Upper lobe of right lung (tissue), 1 donor: ENCODE measurements around the gene APBB2. TPM values are rescaled to one million over a fixed set of nuclear protein-coding genes. Genes with fewer than 3 reads are reported as not detected.

ENCODE experiments used
- ATAC-seq: fragments of 200-7000 bp; cut with Tn5 transposase; one replicate; pipeline ENCODE4 v1.9.1; 2020; ENCODE audit warnings: mild to moderate bottlenecking, moderate library complexity
- DNase-seq: peaks from one replicate; pipeline ENCODE4 v3.0.0-alpha.2; 2020
- H3K27ac ChIP-seq: fragments of 200-600 bp; one replicate; pipeline ENCODE4 v1.8.0; 2022
- H3K27me3 ChIP-seq: fragments of 200-600 bp; one replicate; pipeline ENCODE4 v1.8.0; 2022; ENCODE audit warnings: mild to moderate bottlenecking
- H3K36me3 ChIP-seq: fragments of 200-600 bp; one replicate; pipeline ENCODE4 v1.8.0; 2022
- H3K4me1 ChIP-seq: fragments of 200-600 bp; one replicate; pipeline ENCODE4 v1.8.0; 2022
- H3K4me3 ChIP-seq: fragments of 200-600 bp; one replicate; pipeline ENCODE4 v1.8.0; 2022; ENCODE audit warnings: mild to moderate bottlenecking
- H3K9me3 ChIP-seq: fragments of 200-600 bp; one replicate; pipeline ENCODE4 v1.8.0; 2022
- intact Hi-C: fragments of 100-400 bp; cut with DNase I; formaldehyde crosslinking; loops from one replicate; pipeline ENCODE4 v1.11.0; 2022
- total RNA-seq: library from RNA; stranded (reverse); fragmentation: NEBNext Ultra II Directional; extraction: Animal tissue kit (Norgen Biotek cat#: 25700); gene quantifications from one replicate; pipeline ENCODE4 v1.2.1, GENCODE V29; 2021
- TF ChIP-seq, protein P1 (sequence below): fragments of 200-600 bp; IDR thresholded peaks from one replicate; pipeline ENCODE4 v1.8.0; 2022; ENCODE audit warnings: antibody characterized with exemption
- donor health status: DM: no; HTN: yes; CAD: no; lungs with severe emphysema.

APBB2 gene
- total RNA-seq, 1 donor from 2014 or later = 88.2 TPM

DNA sequence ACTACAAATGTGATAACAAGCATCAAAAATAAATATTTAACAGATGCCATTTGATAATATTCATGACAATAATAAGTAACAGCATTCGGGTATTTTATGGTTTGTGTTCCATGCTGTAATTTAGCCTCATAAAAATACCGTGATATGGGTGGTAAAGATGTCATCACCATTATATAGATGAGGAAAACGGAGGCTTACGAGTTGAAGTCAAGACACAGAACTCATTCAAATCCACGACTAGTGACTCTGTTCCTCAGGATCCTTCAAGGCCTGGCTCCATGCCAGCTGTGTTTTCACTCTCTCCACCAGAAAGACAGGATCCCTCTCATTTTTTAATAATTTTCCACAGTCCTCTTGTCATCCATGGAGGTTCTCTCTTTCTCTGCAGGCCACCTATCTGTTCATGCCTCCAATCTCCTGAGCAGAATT is 94.5 kb downstream of the APBB2 start:
- Histone ChIP-seq H3K9me3 (no peaks in the 10 kb centered on the region), H3K36me3 (no peaks in the 10 kb centered on the region), H3K27ac (peak overlapping the region; percentile 68), H3K4me1 (peaks cover 21% of the 10 kb centered on the region), H3K4me3 (peak overlapping the region; percentile 12), H3K27me3 (no peaks in the 10 kb centered on the region)
- TF ChIP-seq, protein P1, sequence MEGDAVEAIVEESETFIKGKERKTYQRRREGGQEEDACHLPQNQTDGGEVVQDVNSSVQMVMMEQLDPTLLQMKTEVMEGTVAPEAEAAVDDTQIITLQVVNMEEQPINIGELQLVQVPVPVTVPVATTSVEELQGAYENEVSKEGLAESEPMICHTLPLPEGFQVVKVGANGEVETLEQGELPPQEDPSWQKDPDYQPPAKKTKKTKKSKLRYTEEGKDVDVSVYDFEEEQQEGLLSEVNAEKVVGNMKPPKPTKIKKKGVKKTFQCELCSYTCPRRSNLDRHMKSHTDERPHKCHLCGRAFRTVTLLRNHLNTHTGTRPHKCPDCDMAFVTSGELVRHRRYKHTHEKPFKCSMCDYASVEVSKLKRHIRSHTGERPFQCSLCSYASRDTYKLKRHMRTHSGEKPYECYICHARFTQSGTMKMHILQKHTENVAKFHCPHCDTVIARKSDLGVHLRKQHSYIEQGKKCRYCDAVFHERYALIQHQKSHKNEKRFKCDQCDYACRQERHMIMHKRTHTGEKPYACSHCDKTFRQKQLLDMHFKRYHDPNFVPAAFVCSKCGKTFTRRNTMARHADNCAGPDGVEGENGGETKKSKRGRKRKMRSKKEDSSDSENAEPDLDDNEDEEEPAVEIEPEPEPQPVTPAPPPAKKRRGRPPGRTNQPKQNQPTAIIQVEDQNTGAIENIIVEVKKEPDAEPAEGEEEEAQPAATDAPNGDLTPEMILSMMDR = no peak
- DNase-seq = no peak
- intact Hi-C loops = no loop called here
- no peak for ATAC-seq

DNA sequence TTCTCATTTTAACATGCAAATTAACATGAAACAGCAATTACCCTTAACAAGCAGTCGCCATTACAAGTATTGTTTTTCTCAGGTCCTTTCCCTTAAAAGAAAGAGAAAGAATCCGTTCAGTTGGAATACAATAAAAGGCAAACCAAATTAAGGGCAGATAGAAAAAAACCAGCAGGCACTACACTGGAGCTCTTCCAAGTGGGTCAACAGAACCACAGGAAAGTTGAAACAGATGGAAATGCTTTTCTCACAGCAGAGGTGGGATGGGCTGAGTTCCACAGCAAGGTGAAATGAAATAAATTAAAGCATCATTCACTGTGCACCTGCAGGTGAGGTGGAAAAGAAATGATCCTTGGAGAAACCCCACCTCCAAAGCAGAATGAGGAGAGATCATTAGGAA is 102.6 kb downstream of the APBB2 start:
- Histone ChIP-seq H3K27ac (no peak overlapping the region), H3K9me3 (no peaks in the 10 kb centered on the region), H3K36me3 (no peaks in the 10 kb centered on the region), H3K27me3 (no peaks in the 10 kb centered on the region), H3K4me1 (no peaks in the 10 kb centered on the region), H3K4me3 (no peak overlapping the region)
- no peak for ATAC-seq
- DNase-seq = no peak
- TF ChIP-seq, protein P1 = no peak
- intact Hi-C loops = no loop called here

DNA sequence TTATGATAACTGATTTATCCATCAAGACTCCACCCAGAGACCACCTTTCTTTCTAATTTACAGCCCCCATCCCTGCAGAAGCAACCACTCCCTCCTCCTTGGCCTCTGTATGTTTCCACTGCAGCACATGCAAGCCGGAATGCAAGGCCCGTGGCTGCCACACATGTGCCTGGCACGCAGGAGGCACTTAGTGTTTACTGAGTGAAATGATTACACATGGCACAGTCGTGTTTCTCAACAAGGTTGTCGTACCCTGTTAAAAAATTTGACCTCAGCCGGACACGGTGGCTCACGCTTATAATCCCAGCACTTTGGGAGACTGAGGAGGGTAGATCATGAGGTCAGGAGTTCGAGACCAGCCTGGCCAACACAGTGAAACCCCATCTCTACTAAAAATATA is 104.3 kb downstream of the APBB2 start:
- Histone ChIP-seq H3K4me1 (peaks cover 6% of the 10 kb centered on the region), H3K36me3 (no peaks in the 10 kb centered on the region), H3K27me3 (no peaks in the 10 kb centered on the region), H3K9me3 (no peaks in the 10 kb centered on the region), H3K27ac (no peak overlapping the region), H3K4me3 (no peak overlapping the region)
- DNase-seq = no peak
- intact Hi-C loops = no loop called here
- no peak for ATAC-seq
- TF ChIP-seq, protein P1 = no peak

DNA sequence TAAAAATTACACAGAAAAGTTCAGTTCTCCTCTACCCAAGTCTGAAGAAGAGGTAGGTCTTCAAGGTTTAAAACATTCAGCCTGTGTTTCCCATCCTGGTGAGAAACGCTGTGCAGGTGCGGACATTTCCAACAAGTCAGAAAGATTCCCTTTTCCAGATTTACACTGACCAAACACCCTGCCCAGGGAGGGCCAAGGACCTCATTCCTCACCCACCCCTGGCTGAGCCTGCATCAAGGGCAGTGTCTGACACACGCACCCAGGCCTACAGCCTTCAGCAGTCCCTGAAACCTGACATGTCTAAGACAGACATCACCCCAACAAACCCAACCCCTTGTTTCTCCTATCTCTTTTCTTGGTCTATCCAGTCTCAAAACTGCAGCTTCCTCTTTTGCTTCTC is 105.9 kb downstream of the APBB2 start:
- no peak overlapping the region for H3K4me3 ChIP-seq
- H3K36me3 ChIP-seq = no peaks in the 10 kb centered on the region
- intact Hi-C loops = no loop called here
- DNase-seq (no peak), ATAC-seq (no peak)
- H3K27ac ChIP-seq = no peak overlapping the region
- H3K9me3 ChIP-seq = no peaks in the 10 kb centered on the region
- no peaks in the 10 kb centered on the region for H3K27me3 ChIP-seq
- H3K4me1 ChIP-seq = peaks cover 6% of the 10 kb centered on the region
- TF ChIP-seq, protein P1 = no peak

DNA sequence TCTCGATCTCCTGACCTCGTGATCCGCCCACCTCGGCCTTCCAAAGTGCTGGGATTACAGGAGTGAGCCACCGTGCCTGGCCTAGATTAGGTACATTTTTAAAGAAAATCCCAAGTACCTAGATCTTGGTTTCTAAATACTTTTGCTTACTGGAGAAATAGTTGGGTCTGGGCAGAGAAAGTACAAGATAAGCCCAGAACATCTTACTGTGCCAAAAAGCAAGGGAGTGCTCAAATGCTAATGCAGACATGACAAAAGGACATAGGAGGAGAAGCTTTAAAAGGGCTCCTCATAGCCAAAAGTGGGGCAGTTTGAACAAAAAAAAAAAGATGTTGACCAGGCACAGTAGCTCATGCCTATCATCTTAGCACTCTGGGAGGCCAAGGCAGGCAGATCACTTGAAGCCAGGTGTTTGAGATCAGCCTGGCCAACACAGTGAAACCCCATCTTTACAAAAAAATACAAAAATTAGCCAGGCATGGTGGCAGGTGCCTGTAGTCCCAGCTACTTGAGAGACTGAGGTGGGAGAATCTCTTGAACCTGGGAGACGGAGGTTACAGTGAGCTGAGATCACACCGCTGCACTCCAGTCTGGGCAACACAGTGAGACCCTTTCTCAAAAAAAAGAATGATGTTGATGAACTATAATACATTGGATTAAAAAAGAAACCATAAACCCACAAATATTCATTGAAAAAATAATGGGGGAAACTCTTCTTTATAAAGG is 107.5 kb downstream of the APBB2 start:
- Histone ChIP-seq H3K4me3 (no peak overlapping the region), H3K27ac (no peak overlapping the region), H3K9me3 (no peaks in the 10 kb centered on the region), H3K36me3 (no peaks in the 10 kb centered on the region), H3K27me3 (no peaks in the 10 kb centered on the region), H3K4me1 (peaks cover 6% of the 10 kb centered on the region)
- intact Hi-C loops = no loop called here
- TF ChIP-seq, protein P1 = no peak
- ATAC-seq = no peak
- DNase-seq = no peak
